ENCODE data around the gene SHISAL2B. TPM values are rescaled to one million over a fixed set of nuclear protein-coding genes. Genes with fewer than 3 reads are reported as not detected.
"Not testable (repeated sequence)": the region's sequence is repeated elsewhere in the genome, so short reads cannot be mapped to it uniquely, and the experiment has no call there.

The SHISAL2B gene
- polyA plus RNA-seq, 1 experiment = not detected

GRCh38 chr5:64691291-64691690 is 988 bp downstream of the SHISAL2B start:
- CTCF ChIA-PET = interaction anchor here (0.6 kb wide), 1 partner anchor 59 kb away, joined by 5 read pairs; no protein-coding TSS in a partner anchor
- Histone ChIP-seq H3K27me3 (ENCODE audit: control insufficient read depth, insufficient read depth, low read length) (peaks cover 19% of the 10 kb centered on the region), H3K4me3 (ENCODE audit: low read depth, low read length) (no peak overlapping the region), H3K36me3 (ENCODE audit: control insufficient read depth, insufficient read depth, low read length) (no peaks in the 10 kb centered on the region)
- POLR2A ChIA-PET = no interaction called here
- no peak for DNase-seq (ENCODE audit: low read depth)
- TF ChIP-seq, protein P1, sequence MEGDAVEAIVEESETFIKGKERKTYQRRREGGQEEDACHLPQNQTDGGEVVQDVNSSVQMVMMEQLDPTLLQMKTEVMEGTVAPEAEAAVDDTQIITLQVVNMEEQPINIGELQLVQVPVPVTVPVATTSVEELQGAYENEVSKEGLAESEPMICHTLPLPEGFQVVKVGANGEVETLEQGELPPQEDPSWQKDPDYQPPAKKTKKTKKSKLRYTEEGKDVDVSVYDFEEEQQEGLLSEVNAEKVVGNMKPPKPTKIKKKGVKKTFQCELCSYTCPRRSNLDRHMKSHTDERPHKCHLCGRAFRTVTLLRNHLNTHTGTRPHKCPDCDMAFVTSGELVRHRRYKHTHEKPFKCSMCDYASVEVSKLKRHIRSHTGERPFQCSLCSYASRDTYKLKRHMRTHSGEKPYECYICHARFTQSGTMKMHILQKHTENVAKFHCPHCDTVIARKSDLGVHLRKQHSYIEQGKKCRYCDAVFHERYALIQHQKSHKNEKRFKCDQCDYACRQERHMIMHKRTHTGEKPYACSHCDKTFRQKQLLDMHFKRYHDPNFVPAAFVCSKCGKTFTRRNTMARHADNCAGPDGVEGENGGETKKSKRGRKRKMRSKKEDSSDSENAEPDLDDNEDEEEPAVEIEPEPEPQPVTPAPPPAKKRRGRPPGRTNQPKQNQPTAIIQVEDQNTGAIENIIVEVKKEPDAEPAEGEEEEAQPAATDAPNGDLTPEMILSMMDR (IDR thresholded peaks at IDR 0.05; ENCODE audit: insufficient read depth, low read depth, low read length) = no peak

DNA sequence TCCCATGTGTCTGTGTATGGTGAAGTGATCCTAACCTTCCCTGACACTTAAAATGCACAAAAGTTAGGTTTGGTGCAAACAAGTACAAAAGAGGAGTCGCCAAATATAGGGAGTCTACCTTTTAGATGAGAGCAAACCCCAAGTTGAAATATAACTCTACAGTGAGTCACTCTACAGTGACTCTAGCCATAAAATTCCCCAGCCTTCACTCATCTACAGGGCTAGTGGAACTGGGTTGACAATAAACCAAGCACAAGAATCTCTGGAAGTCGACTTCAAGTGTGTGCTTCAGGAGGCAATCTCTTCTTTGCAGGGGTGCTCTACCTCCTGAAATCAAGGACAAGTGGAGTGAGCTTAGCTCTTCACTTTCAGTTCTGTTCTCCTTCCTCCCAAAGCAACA is 3.3 kb downstream of the SHISAL2B start:
- Histone ChIP-seq H3K27me3 (ENCODE audit: control insufficient read depth, insufficient read depth, low read length) (peaks cover 17% of the 10 kb centered on the region), H3K36me3 (ENCODE audit: control insufficient read depth, insufficient read depth, low read length) (no peaks in the 10 kb centered on the region), H3K4me3 (ENCODE audit: low read depth, low read length) (no peak overlapping the region)
- TF ChIP-seq, protein P1 (IDR thresholded peaks at IDR 0.05; ENCODE audit: insufficient read depth, low read depth, low read length) = no peak
- DNase-seq (ENCODE audit: low read depth) = no peak
- POLR2A ChIA-PET = no interaction called here
- CTCF ChIA-PET = no interaction called here

- H3K36me3 ChIP-seq (ENCODE audit: control insufficient read depth, insufficient read depth, low read length); POLR2A ChIA-PET; DNase-seq (ENCODE audit: low read depth); H3K4me3 ChIP-seq (ENCODE audit: low read depth, low read length); CTCF ChIA-PET; H3K27me3 ChIP-seq (ENCODE audit: control insufficient read depth, insufficient read depth, low read length): not testable (repeated sequence)
Measured at GRCh38 chr5:64696414-64696813, 6.1 kb downstream of the SHISAL2B start.

GRCh38 chr5:64700765-64701164 is 10.5 kb downstream of the SHISAL2B start:
- H3K4me3 ChIP-seq (ENCODE audit: low read depth, low read length) = no peak overlapping the region
- POLR2A ChIA-PET = no interaction called here
- H3K36me3 ChIP-seq (ENCODE audit: control insufficient read depth, insufficient read depth, low read length) = no peaks in the 10 kb centered on the region
- no peak for DNase-seq (ENCODE audit: low read depth)
- H3K27me3 ChIP-seq (ENCODE audit: control insufficient read depth, insufficient read depth, low read length) = no peaks in the 10 kb centered on the region
- TF ChIP-seq, protein P1 (IDR thresholded peaks at IDR 0.05; ENCODE audit: insufficient read depth, low read depth, low read length) = no peak
- CTCF ChIA-PET = no interaction called here

GRCh38 chr5:64706074-64706473 is 15.8 kb downstream of the SHISAL2B start:
- H3K4me3 ChIP-seq (ENCODE audit: low read depth, low read length); DNase-seq (ENCODE audit: low read depth); POLR2A ChIA-PET; H3K27me3 ChIP-seq (ENCODE audit: control insufficient read depth, insufficient read depth, low read length); CTCF ChIA-PET; H3K36me3 ChIP-seq (ENCODE audit: control insufficient read depth, insufficient read depth, low read length): not testable (repeated sequence)

DNA sequence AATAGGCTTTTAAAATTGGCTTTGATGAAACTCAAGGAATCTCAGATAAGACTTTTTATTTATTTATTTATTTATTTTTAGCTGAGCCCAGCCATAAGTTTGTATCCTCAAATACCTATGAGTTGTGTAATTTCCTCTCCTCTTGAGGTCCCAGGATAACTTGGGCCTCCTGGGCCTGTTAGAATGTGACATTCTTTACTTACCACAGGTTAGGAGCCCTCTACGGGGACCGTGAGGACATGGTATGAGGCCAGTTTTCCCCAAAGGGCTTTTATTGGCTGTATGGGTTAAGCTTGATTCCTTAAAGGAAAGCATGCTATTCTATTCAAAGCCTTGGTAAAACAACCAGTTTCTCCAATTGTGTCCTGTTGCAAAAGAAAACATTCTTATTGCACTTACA is 16.9 kb downstream of the SHISAL2B start:
- Histone ChIP-seq H3K36me3 (ENCODE audit: control insufficient read depth, insufficient read depth, low read length) (no peaks in the 10 kb centered on the region), H3K4me3 (ENCODE audit: low read depth, low read length) (no peak overlapping the region), H3K27me3 (ENCODE audit: control insufficient read depth, insufficient read depth, low read length) (no peaks in the 10 kb centered on the region; the same call in 1 of the 2 replicates)
- ChIA-PET CTCF (interaction anchor here (0.6 to 1.4 kb wide), 2 partner anchors 73 to 77 kb away, joined by 3 read pairs; no protein-coding TSS in a partner anchor), POLR2A (no interaction called here)
- no peak for DNase-seq (ENCODE audit: low read depth)
- TF ChIP-seq, protein P1 (IDR thresholded peaks at IDR 0.05; ENCODE audit: insufficient read depth, low read depth, low read length) = no peak

DNA sequence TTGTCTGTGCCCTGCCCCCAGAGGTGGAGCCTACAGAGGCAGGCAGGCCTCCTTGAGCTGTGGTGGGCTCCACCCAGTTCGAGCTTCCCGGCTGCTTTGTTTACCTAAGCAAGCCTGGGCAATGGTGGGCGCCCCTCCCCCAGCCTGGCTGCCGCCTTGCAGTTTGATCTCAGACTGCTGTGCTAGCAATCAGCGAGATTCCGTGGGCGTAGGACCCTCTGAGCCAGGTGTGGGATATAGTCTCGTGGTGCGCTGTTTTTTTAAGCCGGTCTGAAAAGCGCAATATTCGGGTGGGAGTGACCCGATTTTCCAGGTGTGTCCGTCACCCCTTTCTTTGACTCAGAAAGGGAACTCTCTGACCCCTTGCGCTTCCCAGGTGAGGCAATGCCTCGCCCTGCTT is 24.2 kb downstream of the SHISAL2B start:
- H3K36me3 ChIP-seq (ENCODE audit: control insufficient read depth, insufficient read depth, low read length); DNase-seq (ENCODE audit: low read depth); H3K4me3 ChIP-seq (ENCODE audit: low read depth, low read length); H3K27me3 ChIP-seq (ENCODE audit: control insufficient read depth, insufficient read depth, low read length); CTCF ChIA-PET; POLR2A ChIA-PET: not testable (repeated sequence)

Data from BJ (cell line).